Brain microvascular endothelial cell (primary cell): ENCODE measurements around the gene CDH13.
A peak's percentile ranks its signal among the peaks of the same experiment; 100 is the strongest.

Source experiments
- DNase-seq: peaks from one replicate; pipeline ENCODE4 v3.0.0-alpha.2; 2020
- H3K27ac ChIP-seq: fragments of 250-450 bp; sonication (Bioruptor Pico); 2 replicates; pipeline ENCODE4 v1.5.1; 2020; ENCODE audit warnings: mild to moderate bottlenecking, moderate library complexity
- H3K27me3 ChIP-seq: fragments of 250-450 bp; sonication (Bioruptor Pico); replicated peaks from 2 replicates; pipeline ENCODE4 v1.5.1; 2020; ENCODE audit warnings: mild to moderate bottlenecking
- H3K36me3 ChIP-seq: fragments of 250-450 bp; sonication (Bioruptor Pico); replicated peaks from 2 replicates; pipeline ENCODE4 v1.5.1; 2020; ENCODE audit warnings: mild to moderate bottlenecking
- H3K4me3 ChIP-seq: 2 replicates; pipeline ENCODE4 v1.5.1; 2011; ENCODE audit warnings: low read depth, mild to moderate bottlenecking, control low read depth, low read length, moderate library complexity
- CTCF ChIP-seq: IDR thresholded peaks from 2 replicates; pipeline ENCODE4 v1.5.1; 2011; ENCODE audit warnings: low read depth, mild to moderate bottlenecking, moderate library complexity, low read length, control low read depth, inconsistent platforms; ENCODE audit errors: missing control alignments
- in situ Hi-C: cut with HindIII; loops from 2 replicates; pipeline ENCODE4 v1.10.0; 2017; ENCODE audit warnings: low sequenced_read_pairs, low pct_ligation_motif_present

The CDH13 gene

DNA sequence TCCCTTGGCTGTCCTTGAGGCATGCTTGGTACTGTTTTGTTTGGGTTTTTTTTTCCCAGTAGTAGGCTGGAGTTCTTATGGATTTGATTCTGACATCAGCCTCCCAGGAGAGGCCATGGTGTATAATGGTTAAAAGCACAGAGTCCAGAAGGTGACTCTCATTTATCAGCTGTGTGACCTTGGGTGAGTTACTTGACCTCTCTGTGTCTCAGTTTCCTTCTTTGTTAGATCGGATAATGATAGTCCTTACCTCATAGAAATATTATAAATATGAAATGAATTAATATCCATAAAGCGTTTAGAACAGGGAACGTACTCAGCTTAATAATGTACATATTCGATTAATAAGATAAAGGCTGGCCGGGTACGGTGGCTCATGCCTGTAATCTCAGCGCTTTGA lies 810.3 kb downstream of the CDH13 start:
- no peak overlapping the region for H3K27ac ChIP-seq
- no peak for DNase-seq
- in situ Hi-C loops: no loop called here
- TF ChIP-seq CTCF: no peak
- no peak overlapping the region for H3K4me3 ChIP-seq
- no peaks in the 10 kb centered on the region for H3K36me3 ChIP-seq
- no peaks in the 10 kb centered on the region for H3K27me3 ChIP-seq

- no peak overlapping the region for H3K4me3 ChIP-seq
- no peaks in the 10 kb centered on the region for H3K27me3 ChIP-seq
- no peaks in the 10 kb centered on the region for H3K36me3 ChIP-seq
- no peak for TF ChIP-seq CTCF
- in situ Hi-C loops: no loop called here
- no peak for DNase-seq
- H3K27ac ChIP-seq: no peak overlapping the region
Observed at GRCh38 chr16:83438326-83438725, 811.6 kb downstream of the CDH13 start.

- DNase-seq: no peak
- Histone ChIP-seq H3K36me3 (no peaks in the 10 kb centered on the region), H3K27ac (no peak overlapping the region), H3K27me3 (no peaks in the 10 kb centered on the region), H3K4me3 (no peak overlapping the region)
- TF ChIP-seq CTCF: no peak
- in situ Hi-C loops: no loop called here
Observed at GRCh38 chr16:83439412-83439811, 812.6 kb downstream of the CDH13 start.

DNA sequence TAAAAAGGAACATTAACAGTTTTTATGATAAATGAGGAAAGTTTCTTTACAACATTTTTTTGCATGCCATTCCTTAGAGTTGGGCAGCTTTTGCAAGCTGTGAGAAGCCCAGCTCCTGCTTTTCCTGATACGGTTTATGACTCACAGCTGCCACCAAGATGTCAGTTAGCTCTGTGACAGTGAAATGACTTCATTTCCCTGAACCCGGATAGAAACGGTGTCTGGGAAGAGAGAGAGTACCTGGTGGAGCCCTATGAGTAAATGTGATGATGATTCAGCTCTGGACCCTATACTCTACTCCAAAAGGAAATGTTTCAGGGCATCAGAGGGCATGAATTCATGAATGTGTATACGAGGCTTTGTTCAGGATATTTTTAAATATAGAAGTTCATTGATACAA lies 814.7 kb downstream of the CDH13 start:
- in situ Hi-C loops: no loop called here
- H3K27me3 ChIP-seq: no peaks in the 10 kb centered on the region
- peak; percentile 14 for DNase-seq
- H3K4me3 ChIP-seq: no peak overlapping the region
- no peak overlapping the region for H3K27ac ChIP-seq
- TF ChIP-seq CTCF: no peak
- H3K36me3 ChIP-seq: no peaks in the 10 kb centered on the region

DNA sequence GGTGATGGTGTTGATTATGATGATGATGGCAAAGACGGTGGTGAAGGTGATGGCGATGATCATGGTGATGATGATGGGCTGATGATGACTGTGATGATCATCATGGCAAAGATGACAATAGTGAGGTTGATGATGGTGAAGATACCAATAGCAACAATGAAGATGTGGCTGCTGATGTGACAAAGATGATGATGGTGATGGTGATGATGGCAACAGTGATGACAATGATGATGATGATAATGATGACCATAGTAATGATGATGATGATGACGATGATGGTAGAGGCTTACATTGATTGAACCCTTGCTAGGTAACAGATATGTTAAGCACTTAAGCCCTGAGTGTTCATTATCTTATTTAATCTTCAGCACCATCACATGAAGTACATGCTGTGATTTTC lies 817.2 kb downstream of the CDH13 start:
- in situ Hi-C loops: no loop called here
- Histone ChIP-seq H3K4me3 (no peak overlapping the region), H3K36me3 (no peaks in the 10 kb centered on the region), H3K27ac (no peak overlapping the region), H3K27me3 (no peaks in the 10 kb centered on the region)
- DNase-seq: no peak
- TF ChIP-seq CTCF: no peak

- no peak overlapping the region for H3K27ac ChIP-seq
- TF ChIP-seq CTCF: no peak
- H3K36me3 ChIP-seq: no peaks in the 10 kb centered on the region
- in situ Hi-C loops: no loop called here
- no peaks in the 10 kb centered on the region for H3K27me3 ChIP-seq
- H3K4me3 ChIP-seq: no peak overlapping the region
- DNase-seq: no peak
Observed at GRCh38 chr16:83447560-83447959, 820.8 kb downstream of the CDH13 start.
